Measurements from ENCODE around the gene PNPLA7.

The PNPLA7 gene

DNA sequence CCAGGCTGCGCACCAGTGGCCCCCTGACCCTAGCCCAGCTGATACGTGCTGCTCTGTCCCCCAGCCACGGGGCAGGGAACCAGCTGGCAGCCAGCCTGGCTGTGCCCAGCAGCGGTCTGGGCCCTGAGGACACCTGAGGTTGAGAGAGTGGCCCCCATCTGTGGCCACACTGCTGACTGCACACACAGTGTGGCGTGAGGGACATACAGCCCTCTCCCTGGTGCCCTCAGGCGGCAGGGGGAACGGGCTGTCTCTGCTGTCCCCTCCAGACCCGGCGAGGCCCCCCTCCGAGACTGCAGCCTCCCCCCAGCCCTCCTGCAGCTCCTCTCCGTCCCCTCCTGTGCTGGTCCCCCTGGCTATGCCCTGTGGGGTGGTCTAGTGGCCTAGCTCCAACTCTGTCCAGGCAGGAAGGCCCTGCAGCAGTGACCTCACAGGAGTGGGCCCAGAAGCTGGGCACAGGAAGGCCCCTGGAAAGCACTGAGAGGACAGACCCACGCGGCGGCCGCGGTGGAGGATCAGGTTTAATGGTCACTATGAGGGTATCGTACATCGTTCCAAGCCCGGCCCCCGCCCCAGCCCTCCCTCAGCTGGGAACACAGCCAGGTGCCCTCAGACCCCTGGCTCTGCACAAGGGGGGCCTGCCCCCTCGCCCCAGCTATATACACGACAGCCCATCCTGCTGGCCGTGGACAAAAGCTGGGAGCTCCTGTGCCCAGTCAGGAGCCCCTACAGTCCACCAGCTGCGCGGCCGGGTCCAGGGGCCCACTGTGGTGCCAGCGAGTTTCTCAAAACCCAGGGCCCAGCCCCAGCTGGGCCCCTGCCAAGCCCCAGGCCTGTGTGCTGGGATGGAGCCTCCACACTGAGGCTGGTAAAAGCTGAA is 102.2 kb downstream of the PNPLA7 start:
- no peak for DNase-seq

DNA sequence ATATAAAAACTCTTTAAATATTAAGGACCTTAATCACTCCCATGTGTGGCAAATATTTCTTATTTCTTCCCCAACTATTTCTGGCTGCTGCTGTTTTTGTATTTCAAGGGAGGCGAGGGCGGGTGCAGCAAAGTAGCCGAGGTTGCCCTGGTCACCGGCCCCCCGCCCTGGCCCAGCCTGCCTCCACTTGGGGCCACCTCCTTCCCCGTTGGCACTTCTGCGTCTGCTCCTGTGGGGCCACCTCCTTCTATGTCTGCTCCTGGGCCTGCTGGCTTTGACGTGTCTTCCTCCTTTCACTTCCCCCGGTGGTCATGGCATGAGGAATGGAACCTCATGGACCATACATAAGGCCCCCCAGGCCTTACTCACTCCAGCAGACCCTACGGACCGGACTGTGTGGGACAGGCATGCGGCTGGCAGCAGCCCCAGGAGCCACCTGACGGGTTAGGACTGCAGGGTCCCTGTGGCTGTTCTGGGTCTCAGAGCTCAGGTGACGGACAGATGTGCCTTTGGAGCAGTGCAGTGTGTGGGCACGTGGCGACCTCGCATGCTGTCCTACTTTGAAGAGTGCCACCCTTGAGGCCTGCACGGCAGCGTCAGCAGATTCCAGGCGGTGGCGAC is 103.2 kb downstream of the PNPLA7 start:
- no peak for DNase-seq

DNA sequence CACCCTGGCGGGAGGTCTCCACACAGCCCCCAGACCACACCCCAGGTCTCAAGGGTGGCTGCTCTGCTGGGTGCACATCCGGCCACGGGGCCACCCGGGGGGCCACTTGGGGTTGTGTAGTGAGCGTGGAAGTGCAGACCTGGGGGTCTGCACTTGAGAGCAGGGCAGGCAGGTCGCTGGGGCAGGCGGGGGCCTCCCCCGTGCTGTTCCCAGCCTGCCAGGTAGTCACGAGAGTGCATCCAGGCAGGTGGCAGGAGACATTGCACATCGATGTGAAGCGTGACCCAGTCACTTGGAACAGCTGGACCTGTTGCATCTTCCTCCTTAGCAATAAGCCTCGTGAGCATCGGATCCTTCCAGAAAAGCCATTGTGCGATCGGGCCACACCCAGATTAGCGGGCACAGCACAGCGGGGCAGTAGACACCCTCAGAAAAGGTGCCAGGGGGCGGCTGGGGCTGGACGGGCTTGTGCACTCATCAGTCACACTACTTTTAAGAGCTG is 104.2 kb downstream of the PNPLA7 start:
- no peak for DNase-seq

DNA sequence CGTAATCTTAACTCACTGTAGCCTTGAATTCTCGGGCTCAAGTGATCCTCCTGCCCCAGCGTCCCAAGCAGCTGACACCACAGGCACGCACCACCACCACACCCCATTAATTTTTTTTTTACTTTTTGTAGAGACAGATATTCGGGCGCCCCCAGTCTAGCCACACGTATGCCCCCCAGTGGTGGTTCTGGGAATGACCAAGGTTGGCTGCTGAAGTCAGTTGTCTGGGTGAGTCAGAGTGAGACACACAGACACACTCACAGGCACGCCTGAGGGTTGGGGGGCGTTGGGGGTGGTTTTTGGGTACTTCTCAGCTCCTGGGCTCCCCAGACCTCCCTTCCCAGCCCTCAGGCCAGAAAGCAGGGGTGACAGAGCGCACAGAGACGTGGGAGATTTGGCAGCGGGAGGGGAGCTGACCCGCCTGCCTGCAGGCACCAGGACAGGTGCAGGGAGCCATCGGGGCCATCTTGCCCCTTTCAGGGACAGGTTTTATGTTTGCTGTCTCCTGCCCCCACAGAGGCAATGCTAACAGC is 104.9 kb downstream of the PNPLA7 start:
- peak; percentile 91 for DNase-seq

DNA sequence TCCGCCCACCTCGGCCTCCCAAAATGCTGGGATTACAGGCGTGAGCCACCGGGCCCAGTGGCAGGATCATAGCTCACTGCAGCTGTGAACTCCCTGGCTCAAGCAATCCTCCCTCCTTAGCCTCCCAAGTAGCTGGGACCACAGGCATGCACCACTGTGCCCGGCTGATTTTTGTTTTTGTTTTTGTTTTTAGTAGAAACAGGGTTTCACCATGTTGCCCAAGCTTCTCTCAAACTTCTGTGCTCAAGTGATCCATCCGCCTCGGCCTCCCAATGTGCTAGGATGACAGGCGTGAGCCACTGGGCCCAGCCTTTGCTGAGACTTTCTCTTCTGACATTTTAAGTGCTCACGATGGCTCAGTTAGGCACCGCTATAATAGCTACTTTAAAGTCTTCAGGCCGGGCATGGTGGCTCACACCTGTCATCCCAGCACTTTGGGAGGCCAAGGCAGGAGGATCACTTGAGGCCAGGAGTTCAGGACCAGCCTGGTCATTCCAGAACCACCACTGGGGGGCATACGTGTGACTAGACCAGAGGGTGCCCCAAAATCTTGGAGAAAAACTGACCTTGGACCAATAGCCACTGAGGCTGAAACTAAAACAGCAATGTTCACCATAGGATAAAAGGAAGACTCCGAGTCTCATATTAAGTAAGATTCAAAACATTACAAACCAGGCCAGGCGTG is 106.0 kb downstream of the PNPLA7 start:
- DNase-seq, result no peak

DNA sequence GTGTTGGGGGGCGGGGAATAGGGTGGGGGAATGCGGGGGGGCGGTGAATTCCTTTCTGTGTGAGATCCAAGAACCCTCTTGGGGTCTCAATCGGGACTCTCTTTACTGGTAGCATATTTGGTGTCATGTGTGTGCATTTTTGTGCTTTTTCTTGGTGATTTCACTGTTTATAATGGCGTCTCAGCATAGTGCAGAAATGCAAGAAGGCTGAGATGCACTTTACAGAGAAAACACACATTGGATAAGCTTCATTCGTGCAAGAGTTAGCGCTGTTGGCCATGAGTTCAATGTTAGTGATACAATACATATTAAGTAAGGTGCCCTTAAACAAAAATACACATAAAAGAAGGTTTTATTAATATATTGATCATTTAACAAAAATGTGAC is 108.3 kb downstream of the PNPLA7 start:
- no peak for DNase-seq

DNA sequence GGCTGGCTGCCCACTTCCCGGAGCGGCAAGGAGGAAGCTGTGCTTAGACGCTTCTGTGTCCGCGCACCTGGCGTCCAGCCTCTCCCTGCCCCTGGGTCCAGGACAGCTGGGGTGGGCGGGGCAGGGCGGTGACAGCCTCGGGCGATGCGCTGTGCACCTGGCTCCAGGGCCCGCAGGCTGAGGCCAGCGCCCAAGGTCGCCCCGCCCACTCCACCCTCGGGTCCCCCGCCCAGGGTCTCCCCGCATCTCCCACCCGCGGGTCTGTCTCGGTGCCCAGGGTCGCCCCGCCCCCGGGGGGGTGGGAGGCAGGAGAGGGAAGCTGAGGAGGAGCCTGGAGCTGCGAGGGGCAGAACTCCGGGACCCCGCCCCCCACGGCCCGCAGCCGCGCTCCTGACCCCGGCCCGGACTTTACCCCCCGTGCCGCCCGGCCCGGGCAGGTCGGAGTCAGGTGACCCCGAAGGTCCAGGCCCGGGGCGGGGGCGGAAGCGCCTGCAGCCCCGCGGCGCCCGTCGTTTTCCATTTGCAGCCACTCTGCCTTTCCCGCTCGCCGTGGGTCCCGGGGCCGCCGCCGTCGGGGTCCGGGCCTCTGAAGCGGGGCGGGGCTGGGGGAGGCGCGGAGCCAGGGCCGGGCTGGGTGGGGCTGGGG is 108.8 kb downstream of the PNPLA7 start, which contains the start of gene ENTPD8:
TSS of gene ENTPD8 (minus strand) at position 69 of the 646 bp plus-strand sequence. CDS start 3,072 bp downstream, outside the sequence.
- DNase-seq, result no peak

DNA sequence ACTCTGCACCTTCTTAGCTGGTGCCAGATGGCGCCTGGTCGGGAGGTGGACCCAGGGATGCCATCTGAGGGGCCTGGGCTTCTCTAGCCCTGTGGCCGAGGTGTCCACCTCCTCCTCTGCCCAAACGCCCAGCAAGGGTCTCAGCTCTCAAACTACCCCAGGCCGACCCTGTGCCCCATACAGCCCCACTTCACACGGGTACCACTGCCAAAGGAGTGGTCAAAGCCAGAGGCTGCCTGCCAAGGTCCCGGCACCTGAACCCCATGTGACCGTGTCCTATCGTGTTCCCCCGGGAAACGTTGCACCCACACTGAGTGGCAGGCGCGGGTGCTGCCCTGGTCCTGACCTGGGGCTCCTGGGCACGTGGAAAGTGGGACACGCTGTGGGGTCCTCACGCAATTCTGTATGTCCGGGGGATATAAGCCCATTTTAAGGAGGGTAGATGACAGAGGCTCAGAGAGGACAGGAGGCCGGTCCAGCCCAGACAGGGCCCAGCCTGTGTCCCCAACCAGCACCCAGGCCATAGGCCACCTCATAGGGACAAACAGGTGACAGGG is 111.0 kb downstream of the PNPLA7 start:
- DNase-seq, result no peak

DNA sequence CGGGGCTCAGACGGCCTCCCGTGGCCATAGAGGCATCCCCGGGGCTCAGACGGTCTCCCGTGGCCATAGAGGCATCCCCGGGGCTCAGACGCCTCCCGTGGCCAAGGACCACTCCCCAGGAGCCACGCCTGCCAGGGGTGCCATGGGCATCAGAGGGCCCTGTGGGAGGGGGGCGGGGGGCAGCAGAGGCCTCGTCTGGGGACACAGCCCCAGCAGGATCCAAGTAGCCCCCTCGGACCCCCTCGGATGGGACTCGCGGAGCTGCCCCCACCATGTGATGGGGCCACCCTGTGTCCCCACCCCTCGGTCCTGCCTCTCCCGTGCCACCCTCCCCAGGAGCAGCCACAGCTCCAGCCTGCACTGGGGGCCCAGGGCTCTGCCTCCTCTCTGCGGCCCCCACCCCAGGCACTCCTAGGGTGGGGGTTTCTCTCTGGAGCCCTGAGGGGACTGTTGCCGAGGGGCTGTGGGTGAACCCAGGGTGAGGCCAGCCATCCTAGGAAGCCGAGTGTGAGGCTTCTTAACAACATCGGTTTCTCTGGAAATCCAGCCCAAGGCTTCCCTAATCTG is 111.5 kb downstream of the PNPLA7 start:
- DNase-seq, result no peak

DNA sequence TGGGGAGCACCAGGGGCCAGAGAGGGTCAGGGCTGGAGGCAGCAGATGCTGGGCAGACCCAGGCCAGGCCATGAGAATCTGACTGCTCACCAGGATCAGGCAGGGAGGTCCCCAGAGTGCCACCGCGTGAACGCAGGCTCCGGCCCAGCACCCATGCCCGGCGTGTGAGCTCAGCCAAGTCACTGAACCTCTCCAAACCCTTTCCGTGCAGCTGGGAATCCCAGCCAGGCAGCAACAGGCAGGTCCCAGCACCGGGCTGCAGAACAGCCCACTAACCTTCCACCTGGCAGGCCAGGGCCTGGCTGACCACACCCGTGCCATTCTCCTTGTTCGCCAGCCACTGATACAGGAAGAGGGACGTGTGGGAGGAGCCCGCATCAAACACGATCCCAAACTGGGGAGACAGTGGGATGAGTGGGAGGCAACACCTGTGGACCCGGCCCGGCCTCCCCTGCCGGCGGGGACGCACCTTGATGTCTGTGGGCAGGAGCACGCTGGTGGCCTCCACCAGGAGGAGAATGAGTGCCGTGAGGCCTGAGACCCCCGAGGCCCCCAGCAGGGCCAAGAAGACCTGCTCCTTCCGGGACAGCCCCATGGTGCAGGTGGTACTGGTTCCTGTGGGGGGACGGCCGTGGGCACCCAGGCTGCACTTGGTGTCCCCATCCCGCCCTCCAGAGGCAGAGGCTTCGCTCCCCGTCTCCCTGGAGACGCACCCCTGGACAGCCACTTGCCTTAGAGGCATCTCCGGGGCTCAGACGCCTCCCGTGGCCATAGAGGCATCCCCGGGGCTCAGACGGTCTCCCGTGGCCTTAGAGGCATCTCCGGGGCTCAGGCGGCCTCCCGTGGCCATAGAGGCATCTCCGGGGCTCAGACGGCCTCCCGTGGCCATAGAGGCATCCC is 112.3 kb downstream of the PNPLA7 start:
- no peak for DNase-seq

DNA sequence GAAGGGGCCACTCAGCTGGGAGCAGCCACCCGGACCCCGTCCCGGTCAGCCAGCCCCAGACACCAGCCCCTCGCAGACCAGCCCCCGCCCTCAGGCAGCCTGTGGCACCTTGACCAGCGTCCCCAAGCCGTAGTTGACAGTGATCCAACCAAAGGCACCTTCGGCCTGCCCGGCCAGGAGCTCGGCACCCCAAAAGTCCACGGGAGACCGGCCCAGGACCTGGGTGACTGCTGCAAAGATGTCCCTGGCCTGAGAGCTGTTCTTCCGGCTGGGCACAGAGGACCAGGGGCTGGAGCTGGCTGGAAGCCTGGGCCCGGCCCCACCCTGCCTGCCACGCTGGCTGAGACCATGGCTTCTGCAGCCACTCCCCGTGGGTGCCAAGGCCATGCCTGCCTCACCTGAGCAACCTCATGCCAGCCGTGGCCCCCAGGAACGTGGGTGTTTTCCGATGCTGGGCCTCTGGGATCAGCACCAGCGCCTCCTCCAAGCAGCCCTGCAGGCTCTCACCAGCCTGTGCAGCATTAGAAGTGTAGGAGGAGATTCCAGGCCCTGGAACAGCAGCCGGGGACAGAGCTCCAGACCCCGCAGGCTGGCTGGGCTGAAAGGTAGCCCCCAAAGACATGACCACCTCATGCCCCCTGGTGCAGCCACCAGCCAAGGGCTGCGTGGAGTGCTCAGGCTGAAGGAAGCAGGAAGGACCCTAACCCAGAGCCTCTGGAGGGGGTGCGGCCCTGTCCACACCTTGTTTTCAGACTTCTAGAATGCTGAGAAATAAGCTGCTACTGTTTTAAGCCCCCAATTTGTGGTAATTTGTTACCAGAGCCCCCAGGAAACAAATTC is 113.2 kb downstream of the PNPLA7 start:
- no peak for DNase-seq

DNA sequence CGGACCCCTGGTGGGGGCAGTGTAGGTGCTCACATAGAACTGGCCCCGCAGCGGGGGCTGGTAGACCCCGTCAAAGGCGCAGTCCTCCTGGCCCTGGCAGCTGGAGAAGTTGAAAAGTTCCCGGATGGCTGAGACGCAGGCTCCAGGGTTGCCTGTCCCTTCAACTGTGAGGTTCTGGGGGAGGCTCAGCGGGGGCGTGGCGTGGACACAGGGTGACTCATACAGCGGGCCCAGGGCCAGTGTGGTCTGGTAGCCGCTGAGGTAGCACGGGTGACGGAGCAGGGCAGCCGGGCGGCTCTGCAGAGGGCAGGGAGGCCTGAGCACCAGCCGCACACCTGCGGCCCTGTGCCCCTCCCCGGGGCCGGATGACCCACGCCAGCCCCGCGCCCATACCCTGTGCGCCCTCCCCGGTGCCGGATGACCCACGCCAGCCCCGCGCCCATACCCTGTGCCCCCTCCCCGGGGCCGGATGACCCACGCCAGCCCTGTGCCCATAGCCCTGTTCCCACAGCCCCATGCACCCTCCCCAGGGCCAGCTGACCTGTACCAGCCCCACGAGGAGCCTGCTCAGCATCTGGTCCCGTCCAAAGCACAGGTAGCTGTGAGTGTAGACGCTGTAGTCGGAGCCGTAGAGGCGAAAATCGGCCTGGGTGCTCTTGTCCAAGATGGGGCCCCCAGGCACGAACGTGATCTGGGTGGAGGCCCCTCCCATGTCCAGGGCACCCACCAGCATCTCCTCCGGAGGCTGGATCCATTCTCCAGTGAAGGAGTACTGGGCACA is 114.0 kb downstream of the PNPLA7 start:
- DNase-seq, result no peak

DNA sequence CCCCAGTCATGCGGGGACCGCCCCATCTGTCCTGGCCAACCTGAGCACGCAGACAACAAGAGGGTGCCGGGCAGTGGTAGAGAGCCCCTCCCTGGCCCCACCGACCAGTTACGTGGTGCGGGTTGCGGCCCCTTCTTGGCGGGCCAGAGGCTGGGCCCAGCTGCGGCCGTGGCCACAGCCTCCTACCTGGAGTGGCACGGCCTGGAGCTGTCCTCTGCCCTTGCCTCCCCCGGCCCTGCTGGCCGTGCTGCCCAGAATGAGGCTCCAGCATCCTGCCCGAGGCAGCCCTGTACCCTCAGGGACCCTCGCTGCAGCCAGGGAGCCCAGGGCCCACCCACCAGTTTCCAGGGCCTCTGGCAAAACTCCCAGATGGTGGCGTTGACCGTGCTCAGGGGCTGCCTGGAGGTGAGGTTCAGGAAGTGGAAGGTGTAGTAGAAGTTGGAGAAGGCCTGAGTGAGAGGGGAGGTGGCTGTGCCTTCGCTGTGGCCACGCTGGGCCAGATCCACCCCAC is 114.8 kb downstream of the PNPLA7 start:
- no peak for DNase-seq

DNA sequence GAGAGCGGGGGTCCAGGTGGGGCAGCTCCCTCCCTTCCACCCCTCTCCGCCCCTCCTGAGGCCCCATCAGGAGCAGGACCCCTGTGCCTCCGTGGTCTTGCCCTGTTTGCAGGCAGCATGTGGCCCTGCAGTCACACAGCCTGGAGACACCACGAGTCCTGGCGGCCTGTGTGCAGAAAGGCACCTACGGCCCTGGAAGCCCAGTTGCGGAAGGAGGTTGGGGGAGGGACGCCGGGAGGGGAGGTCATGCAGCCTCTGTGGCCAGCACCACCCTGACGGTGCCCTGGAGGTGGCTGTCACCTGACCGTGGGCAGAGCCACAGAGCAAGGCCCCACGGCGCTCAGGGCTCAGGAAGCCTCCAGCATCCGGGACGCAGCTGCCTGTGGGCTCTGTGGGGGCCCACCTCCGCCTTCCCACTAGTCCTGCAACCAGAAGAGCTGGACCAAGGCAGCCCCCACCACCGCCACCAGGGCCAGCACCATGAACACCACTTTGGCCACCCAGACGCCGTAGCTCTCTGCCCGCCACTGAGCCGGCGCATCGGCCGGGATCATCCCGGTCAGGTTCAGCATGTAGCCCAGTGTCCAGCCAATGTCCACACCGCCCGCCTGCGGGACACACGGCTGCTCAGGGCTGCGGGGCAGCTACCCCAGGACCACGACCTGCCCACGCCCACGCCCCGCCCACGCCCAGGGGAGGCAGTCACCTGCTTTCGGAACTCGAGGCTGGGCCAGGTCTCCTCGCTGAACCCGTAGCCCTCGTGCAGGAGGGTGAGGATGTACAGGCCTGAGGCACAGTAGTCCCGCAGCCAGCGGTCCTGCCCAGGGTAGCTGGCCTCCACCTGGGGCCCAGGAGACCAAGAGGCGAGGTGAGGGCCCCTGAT is 115.5 kb downstream of the PNPLA7 start:
- DNase-seq, result no peak

DNA sequence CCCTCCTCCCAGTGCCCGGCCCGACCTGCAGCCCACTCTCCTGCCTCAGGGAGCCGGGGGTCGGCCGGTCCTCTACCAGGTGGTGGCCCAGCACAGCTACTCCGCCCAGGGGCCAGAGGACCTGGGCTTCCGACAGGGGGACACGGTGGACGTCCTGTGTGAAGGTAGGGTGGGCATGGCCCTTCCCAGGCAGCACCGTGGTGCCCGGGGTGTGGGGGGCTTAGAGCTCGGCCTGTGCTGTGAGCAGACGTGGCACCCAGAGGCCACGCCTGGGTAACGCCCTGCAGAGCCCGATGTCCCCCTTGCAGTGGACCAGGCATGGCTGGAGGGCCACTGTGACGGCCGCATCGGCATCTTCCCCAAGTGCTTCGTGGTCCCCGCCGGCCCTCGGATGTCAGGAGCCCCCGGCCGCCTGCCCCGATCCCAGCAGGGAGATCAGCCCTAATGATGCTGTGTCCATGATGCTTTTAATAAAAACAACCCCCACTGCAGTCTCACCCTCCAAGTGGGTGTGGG is 116.2 kb downstream of the PNPLA7 start:
- DNase-seq, result no peak

DNA sequence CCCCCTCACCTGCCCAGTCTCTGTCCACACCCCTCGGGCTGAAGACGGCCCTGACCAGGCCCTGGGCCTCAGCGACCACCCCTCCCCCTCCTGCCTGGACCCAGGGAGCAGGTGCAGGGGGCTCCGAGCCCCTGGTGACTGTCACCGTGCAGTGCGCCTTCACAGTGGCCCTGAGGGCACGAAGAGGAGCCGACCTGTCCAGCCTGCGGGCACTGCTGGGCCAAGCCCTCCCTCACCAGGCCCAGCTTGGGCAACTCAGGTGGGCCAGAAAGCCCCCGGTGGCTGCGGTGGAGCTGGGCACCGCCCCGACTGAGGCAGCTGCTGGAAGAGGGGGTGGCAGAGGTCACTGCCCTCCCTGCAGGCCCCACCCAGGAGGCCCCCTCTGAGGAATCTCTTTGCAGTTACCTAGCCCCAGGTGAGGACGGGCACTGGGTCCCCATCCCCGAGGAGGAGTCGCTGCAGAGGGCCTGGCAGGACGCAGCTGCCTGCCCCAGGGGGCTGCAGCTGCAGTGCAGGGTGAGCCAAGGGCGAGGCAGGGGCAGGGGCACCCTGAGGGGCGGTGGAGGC is 116.8 kb downstream of the PNPLA7 start:
- DNase-seq, result no peak

DNA sequence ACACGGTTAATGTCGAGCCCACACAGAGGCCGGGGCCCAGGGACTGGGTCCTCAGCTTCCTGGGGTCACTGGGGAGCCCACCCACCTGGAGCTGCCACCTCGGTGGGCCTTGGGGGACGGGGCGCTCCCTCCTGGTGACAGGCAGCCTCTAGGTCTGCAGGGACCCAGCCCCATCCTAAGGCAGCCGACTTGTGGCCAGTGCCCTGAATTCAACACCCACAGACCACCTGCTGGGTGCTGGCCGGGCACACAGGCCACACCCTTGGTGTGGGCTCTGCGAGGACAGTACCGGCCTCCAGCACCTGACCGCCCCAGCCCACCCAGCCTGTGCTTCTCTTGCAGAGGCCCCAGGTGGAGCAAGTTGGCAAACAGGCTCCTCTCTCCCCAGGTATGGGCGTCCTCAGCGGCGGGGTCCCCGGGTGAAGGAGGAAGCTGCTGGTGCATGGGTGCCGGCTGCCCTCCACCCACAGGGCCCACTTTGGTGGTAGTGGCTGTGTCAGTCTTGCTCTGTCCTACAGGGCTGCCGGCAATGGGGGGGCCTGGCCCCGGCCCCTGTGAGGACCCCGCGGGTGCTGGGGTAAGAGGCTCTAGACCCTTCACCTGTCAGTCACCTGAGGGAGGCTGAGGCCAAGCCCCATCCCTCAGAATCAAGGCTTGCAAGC is 117.4 kb downstream of the PNPLA7 start:
- no peak for DNase-seq

All from stimulated activated CD4-positive, alpha-beta T cell treated with anti-CD3 and anti-CD28 coated beads, Interleukin-15, amount 100 ng/mL, for 24 hours (primary cell).